HG02981 (cell line): ENCODE results near the gene DUSP21.
"Not testable (repeated sequence)": the region's sequence is repeated elsewhere in the genome, so short reads cannot be mapped to it uniquely, and the experiment has no call there.

Source experiments
- ATAC-seq: cut with Tn5 transposase; IDR thresholded peaks from one replicate; pipeline ENCODE4 v1.9.1; 2021; ENCODE audit warnings: mild to moderate bottlenecking, moderate library complexity; ENCODE audit not compliant: unreplicated experiment

Gene DUSP21

DNA sequence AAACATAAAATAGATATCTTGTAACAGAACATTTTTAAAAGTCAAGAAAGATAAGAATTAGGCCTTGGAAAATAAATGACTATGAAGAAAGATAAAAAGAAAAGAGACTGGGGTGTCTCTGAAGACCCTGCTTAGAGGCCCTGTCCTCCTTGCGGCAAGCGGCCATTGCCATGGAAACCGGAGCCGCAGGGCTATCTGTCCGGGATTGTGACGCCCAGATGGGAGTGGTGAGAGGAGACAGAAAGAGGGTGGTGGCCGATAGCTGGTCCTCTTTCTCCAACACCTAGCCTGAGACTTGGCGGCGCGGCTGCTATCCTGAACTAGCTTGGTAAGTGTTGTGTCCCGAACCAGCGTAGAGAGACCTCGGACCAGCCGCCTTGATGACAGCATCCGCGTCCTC is at the start of gene DUSP21:
Gene DUSP21 (plus strand): TSS at position 269 of the 400 bp plus-strand sequence. CDS start 112 bp downstream, at position 381.
- ATAC-seq: no peak

DNA sequence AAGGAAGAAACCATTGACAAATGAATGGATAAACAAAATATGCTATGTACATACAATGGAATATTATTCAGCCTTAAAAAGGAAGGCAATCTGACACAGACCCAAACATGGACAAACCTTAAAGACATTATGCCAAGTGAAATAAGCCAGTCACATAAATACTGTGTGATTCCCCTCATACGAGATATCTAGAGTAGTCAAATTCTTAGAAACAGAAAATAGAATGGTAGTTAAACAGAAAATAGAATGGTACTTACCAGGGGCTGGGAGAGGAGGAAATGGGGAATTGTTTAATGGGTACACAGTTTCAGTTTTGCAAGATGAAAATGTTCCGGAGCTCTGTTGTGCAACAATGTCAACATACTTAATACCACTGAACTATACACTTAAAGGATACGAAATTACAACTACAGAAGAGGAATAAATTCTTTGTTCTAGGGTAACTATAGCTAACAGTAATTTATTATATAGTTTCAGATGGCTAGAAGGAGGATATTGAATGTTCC is 47.8 kb upstream of the DUSP21 start:
- no peak for ATAC-seq

DNA sequence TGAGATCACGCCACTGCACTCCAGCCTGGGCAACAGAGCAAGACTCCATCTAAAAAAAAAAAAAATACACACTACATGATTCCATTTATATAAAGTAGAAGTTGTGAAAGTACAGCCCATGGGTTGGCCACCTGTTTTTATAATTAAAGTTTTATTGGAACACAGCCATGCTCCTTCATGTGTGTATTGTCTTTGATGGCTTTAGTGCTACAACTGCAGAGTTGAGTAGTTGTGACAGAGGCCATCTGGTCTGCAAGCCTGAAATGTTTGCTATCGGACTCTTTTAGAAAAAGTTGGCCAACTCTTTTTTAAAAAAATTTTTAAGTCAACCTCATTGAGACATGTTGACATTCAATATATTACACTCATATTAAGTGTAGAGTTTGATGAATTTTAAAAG is 41.2 kb upstream of the DUSP21 start:
- no peak for ATAC-seq

DNA sequence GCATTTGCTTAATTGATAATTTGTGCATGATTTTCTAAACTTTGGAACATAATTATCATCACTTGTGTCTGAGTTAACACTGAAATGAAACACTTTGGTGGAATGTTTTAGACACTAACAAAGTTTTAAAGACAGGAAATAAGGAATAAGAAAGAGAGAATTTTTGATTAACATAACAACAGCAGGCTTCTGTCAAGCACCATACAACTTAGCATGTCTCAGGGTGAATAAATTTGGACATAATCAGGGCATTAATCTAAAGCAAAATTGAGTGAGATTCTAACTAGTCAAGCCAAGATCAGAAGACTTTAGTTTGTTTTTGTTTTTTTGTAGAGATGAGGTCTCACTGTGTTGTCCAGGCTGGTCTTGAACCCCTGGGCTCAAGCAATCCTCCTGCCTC is 28.1 kb upstream of the DUSP21 start:
- ATAC-seq: no peak

DNA sequence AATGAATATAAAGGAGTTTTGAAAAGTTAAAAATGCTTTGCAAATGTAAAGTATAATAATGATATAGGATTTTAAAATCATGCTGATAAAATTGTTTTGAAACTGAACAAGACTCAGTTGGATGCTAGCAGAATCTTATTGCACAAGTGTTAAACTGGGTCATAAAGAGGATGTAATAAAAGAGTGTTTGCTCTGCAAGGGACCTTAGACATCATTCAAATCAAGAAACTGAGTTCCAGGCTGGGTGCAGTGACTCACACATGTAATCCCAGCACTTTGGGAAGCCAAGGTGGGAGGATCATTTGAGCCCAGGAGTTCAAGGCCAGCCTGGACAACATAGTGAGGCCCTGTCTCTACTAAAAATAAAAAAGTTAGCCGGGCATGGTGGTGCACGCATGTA is 27.5 kb upstream of the DUSP21 start:
- no peak for ATAC-seq

DNA sequence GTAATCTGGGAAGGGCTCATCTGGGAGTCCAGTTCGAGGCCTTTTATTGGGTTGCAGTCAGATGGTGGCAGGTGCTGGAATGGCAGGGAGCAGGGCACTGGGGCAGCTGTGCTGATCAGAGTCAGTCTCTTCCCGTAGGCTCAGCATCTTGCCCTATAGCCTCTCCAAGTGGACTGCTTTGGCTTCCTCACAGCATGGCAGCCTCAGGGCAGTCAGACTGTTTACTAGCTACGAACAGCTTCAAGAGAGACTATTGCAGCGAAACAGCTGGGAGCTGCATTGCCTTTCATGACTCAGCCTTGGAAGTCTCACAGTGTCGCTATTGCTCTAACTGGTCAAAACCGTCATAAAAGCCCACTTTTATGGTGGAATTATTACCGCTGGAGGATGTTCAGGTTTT is 26.8 kb upstream of the DUSP21 start:
- ATAC-seq: no peak

DNA sequence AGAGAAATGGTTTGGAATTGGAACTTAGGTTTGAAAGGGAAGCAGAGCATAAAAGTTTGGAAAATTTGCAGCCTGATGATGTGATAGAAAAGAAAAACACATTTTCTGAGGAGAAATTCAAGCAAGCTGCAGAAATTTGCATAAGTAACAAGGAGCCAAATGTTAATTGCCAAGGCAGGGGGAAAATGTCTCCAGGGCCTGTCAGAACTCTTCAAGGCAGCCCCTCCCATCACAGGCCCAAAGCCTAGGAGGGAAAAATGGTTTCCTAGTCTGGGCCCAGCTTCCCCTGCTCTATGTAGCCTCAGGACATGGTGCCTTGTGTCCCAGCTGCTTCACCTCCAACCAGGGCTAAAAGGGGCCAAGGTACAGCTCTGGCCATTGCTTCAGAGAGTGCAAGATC is 21.2 kb upstream of the DUSP21 start:
- ATAC-seq: no peak

DNA sequence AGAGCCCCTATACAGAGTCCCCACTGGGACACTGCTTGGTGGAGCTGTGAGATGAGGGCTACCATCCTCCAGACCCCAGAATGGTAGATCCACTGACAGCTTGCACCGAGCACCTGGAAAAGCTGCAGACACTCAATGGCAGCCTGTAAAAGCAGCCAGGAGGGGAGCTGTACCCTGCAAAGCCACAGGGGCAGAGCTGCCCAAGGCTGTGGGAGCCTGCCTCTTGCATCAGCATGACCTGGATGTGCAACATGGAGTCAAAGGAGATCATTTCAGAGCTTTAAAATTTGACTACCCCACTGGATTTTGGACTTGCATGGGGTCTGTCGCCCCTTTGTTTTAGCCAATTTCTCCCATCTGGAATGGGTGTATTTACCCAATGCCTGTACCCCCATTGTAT is 20.6 kb upstream of the DUSP21 start:
- not testable (repeated sequence) for ATAC-seq

DNA sequence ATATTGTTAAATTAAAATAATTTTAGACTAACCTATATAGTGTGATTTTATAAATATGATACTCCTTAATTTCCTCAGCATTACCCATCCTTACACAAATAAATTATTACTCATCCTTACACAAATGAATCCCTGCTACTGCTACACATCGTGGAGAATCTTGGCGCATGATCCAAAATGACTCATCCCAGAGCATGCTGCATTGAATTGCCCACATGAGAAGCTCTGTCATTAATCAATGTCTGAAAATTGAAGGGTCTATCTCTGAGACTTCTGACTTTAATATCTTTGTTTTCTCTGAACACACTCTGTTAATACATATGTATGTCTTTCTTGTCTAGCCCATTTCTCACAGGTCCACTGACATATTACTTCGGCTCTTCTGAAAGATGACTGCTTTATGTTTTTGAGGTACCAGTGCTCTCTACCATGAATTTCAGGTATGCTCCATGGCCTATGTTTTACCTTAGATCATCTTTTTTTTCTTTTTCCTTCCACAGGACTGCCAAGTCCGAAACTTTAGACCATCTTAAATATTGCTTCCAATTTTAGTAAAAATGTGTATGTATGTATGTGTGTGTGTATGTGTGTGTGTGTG is 15.7 kb upstream of the DUSP21 start:
- no peak for ATAC-seq

DNA sequence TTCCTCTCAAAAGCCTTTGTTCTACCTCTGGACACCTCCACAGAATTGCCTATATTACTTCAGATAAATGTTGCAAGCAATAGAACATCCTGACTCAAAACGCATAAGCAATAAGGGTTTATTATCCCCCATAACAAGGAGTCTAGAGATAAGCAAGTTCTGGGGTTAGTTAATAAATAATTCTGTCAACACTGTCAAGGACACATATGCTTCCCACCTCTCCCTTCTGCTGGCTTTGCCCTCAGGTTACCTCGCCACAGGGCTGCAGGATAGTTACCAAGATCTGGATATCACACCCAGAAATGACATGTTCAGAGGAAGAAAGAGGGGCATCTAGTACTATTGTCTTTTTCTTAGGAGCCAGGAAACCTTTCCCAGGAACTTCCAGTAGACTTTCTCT is 14.0 kb upstream of the DUSP21 start:
- no peak for ATAC-seq

DNA sequence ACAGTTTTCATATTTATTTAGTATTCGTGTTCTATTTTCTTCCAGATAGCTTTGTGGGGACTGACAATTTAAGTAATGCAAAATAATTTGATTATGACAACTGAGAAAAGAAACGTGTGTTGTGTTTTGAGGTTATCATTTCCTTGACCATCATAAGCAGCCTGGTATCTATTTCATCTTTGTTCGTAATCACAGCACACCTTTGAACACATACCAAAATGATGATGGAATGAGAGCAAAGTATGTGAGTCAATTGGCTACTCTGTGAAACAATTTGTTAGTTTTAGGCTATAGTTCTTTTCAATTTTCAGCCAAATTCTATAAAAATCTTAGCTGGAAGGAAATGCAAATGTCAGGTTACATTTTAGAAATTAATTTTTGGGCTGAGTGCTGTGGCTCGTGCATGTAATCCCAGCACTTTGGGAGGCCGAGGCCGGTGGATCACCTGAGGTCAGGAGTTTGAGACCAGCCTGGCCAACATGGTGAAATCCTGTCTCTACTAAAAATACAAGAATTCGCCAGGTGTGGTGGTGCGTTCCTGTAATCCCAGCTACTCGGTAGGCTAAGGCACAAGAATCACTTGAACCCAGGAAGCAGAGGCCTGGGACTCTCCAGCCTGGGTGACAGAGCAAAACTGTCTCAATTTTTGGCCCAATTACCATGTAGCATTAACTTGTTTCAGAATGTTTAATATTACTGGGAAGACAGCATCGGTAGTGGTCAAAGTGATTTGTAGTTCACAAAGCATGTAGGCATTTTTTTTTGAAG is 1.1 kb upstream of the DUSP21 start:
- no peak for ATAC-seq

DNA sequence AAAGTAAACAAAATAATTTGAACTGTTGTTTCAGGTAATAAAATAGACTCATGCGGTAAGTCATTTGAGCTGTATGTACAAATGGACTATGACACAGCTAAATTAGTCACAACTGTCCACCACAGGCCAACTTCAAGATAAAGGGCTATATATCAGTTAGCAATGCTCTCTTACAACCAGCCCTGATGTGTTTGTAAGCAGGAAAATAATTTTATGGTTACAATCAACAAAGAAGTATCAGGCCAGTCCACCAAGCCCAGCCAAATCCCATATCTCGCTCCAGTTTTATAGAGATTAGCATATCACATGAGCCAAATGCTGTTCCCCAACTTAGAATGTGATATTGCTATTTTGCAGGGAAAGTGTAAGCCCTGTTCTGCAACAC is 511 bp upstream of the DUSP21 start:
- ATAC-seq: no peak

DNA sequence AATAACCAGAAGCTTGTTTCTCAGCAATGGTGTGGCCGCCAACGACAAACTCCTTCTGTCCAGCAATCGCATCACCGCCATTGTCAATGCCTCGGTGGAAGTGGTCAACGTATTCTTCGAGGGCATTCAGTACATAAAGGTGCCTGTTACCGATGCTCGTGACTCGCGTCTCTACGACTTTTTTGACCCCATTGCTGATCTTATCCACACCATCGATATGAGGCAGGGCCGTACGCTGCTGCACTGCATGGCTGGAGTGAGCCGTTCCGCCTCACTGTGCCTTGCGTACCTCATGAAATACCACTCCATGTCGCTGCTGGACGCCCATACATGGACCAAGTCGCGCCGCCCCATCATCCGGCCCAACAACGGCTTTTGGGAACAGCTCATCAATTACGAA is 383 bp downstream of the DUSP21 start:
- no peak for ATAC-seq

DNA sequence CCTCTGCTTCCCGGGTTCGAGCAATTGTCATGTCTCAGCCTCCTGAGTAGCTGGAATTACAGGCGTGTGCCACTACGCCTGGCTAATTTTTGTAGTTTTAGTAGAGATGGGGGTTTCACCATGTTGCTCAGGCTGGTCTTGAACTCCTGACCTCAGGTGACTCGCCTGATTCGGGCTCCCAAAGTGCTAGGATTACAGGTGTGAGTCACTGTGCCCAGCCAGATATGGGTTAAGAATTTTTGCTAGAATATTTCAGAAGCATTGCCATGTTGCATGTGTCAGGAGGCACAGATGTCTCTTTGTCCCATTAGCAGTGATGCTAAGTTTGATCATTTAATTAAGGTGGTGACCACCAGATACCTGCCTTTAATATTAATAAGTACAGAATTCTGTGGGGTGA is 7.1 kb downstream of the DUSP21 start:
- not testable (repeated sequence) for ATAC-seq

DNA sequence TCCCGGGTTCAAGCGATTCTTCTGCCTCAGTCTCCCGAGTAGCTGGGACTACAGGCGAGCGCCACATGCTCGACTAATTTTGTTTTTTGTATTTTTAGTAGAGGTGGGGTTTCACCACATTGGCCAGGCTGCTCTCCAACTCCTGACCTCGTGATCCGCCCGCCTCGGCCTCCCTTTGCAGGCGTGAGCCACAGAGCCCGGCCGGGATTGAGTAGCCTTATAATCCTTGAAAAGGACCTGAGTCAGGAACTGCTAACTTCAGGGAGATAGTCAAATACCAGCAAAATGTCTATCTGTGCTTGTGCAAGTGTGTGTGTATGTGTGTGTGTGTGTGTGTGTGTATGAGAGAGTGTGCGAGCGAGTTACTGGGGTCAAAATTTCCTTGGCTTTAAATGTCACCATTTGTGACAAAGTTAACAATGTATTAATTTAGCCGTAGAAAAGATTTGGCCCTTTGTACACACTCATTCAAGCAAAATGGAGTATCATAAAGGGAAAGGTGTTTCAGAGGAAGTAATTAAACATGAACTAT is 27.4 kb downstream of the DUSP21 start:
- no peak for ATAC-seq

DNA sequence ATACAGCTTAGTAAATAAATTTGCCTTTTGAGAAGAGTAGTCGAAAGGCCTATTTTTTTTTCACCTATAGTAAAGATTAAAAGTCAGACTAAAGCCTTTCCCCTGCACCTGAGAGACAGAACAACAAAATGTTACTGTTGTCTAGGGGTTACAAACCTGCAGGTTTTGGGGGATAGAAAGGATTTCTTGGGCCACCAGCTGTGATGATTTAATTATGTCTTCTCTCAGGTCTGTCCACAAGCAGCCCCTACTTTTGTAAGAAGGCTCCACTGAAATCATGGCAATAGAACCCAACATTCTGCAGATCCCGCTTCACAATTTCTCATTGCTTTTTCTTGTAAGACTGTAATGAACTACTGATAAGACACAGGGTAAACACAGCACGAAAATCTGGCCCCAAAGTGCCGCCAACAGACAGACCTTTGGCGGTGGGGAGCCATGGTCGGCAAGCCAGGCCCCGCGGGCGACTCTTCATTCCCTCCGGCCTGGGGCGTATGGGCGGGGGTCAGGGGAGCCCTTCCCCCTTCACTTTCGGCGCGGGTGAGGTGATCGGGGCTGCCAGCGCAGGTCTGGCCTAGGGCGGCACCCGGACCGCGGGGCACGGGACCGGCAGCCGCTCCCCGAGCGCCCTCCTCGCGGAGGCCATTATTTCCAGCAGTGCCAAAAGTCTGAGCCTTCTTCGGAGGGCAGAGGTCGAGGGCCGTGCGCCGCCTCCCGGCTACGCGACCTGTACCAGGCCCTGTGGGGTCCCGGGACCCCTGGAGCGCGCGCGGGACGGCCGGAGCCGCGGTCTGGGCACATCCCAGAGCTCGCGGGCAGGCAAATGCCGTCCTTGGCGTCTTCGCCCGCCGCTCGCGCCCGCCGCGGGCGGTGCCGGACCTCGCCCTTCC is 28.4 kb downstream of the DUSP21 start:
- peak; percentile 27 for ATAC-seq

DNA sequence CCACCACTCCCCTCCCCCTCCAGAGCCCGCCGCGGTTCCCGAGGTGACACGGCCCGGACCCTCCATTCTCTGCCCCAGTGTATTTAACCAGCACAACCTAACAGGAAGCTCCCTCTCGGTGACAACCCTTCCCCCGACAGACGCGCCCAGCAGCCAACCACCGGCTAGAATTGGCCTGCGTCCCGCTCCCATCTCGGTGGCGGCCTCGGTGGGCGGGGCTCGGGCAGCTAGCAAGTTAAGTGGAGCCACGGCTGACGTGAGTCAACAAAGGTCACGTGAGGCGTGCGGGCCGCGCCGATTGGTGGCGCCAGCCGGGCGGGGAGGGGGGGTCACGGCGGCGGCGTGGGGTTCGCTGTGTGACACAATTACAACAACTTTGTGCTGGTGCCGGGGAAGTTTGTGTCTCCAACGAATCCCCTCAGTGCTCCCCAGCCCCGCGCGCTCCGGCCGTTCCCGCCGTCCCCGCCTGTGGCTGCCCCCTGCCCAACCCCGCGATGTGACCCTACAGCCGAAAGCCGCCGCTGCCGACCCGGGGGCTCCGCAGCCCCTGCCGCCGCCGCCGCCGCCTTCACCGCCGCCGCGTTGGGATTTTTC is 29.1 kb downstream of the DUSP21 start, which contains the start of gene KDM6A:
Gene KDM6A (plus strand): TSS at position 368 of the 594 bp plus-strand sequence. CDS start 364 bp downstream, outside the sequence.
- peak; percentile 93 for ATAC-seq

DNA sequence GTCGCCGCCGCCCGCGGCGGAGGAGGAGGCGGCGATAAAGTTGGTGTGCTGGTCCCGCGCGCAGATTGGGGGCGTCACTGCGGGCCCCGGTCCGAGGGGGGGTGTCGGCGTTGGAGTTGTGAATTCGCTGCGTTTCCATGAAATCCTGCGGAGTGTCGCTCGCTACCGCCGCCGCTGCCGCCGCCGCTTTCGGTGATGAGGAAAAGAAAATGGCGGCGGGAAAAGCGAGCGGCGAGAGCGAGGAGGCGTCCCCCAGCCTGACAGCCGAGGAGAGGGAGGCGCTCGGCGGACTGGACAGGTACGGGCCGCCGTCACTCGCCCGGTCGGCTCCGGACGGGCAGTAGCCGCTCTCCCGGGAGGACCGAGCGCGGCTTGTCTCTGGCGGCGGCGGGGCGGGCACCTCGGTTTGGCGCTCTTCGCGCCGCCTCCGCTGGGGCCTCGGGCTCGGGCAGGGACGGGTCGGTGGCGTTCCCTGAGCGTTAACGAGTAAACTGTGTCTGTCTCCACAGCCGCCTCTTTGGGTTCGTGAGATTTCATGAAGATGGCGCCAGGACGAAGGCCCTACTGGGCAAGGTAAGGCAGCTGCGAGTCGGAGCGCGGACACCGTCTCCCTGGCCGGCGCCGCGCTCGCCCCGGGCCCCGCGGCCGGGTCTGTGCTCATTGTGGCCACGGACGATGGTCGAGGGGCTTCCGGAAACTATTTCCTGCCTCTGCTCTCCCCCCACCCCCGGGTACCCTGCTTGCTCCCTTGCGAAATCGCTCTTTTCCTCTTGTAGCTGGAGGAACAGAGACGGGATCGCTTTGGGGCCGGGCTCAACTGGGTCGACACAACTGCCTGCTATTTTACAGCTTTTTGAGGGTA is 29.8 kb downstream of the DUSP21 start:
- no peak for ATAC-seq

DNA sequence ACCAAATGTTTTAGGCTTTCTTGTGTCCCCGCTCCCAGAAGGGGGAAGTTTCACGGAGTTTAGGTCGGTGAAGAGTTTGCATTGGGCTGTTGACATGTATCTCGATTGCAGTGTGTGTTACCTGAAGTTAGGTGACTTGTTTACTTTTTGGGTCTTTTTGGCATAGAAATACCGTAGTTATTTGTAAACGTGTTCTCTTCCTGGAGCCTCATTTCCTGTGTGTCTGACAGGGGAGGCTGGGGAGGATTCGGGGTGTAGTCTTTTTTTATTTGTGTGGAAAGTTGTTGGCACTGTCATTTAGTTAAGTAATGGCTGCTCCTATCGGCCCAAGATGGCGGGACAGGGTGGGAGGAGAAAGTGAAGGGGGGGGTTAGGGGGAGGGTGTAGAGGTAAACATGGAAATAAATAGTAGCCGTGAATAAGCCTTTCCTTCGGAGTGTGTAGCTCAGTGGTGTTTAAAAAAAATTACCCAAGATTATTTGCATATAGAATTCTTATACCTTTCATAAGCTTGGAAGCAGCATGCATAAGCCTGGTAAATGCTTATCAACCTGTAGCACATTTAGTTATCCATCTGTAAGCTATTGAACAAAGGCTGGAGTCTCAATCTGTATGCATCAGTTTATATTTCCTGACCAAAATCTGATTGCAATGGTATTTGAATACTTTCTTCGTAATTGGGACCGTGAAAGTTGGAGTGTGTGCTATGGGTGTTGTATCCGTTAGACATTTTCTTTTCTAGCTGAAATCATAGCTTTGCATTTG is 30.8 kb downstream of the DUSP21 start:
- ATAC-seq: no peak
